Heart left ventricle (tissue), 16 donors: ENCODE results near the gene CDC42EP4. TPM values are rescaled to one million over a fixed set of nuclear protein-coding genes. Genes with fewer than 3 reads are reported as not detected.

Experiments
- ATAC-seq, 4 donors: fragments of 200-7000 bp; cut with Tn5 transposase; one replicate each; pipeline ENCODE4 v1.9.1; 2020 to 2022; ENCODE audit warnings: moderate library complexity in 4 of 4, mild to moderate bottlenecking in 3 of 4, moderate number of reproducible peaks in 1 of 4
- DNase-seq, 5 donors: peaks; one replicate each; pipeline ENCODE4 v3.0.0-alpha.2; 2020
- H3K27ac ChIP-seq, 12 donors: fragments of 200-600 bp; sonication (generic) in 4 of 12; one replicate each; pipeline versions ENCODE4 v1.5.0 to v1.8.0; 2016 to 2022; ENCODE audit warnings: mild to moderate bottlenecking in 2 of 12
- H3K27me3 ChIP-seq, 9 donors: fragments of 200-600 bp; sonication (generic) in 2 of 9; one replicate each; pipeline versions ENCODE4 v1.5.1 to v1.8.0; 2016 to 2022; ENCODE audit warnings: mild to moderate bottlenecking in 3 of 9
- H3K36me3 ChIP-seq, 9 donors: fragments of 200-600 bp; sonication (generic) in 2 of 9; one replicate each; pipeline versions ENCODE4 v1.5.0 to v1.8.0; 2018 to 2022; ENCODE audit warnings: mild to moderate bottlenecking in 2 of 9
- H3K4me1 ChIP-seq, 12 donors: fragments of 200-600 bp; sonication (generic) in 4 of 12; one replicate each; pipeline versions ENCODE4 v1.5.0 to v1.8.0; 2016 to 2022; ENCODE audit warnings: mild to moderate bottlenecking in 3 of 12
- H3K4me3 ChIP-seq, 12 donors: fragments of 200-600 bp; sonication (generic) in 4 of 12; one replicate each; pipeline versions ENCODE4 v1.5.0 to v1.8.0; 2017 to 2022; ENCODE audit warnings: mild to moderate bottlenecking in 9 of 12, moderate library complexity in 4 of 12
- H3K9me3 ChIP-seq, 12 donors: fragments of 200-600 bp; sonication (generic) in 4 of 12; one replicate each; pipeline versions ENCODE4 v1.5.0 to v1.8.0; 2016 to 2022; ENCODE audit warnings: mild to moderate bottlenecking in 1 of 12
- CTCF ChIP-seq, 12 donors: fragments of 200-600 bp; sonication (generic) in 4 of 12; IDR thresholded peaks; one replicate each; pipeline versions ENCODE4 v1.5.0 to v1.8.0; 2018 to 2022; ENCODE audit warnings: antibody characterized with exemption in 12 of 12, mild to moderate bottlenecking in 5 of 12
- POLR2A ChIP-seq, 2 donors: fragments of 450-650 bp; IDR thresholded peaks; one replicate each; pipeline ENCODE4 v1.6.1; 2017; ENCODE audit warnings: antibody characterized with exemption in 2 of 2, mild to moderate bottlenecking in 2 of 2, moderate library complexity in 2 of 2
- WGBS, 4 donors: extraction: QIAGEN DNeasy Blood & Tissue Kit in 2 of 4; methylation state at CpG; one replicate each; pipeline versions ENCODE4 v1.1.5 to v1.1.7; 2013 to 2018; 5-methylcytosine and 5-hydroxymethylcytosine counted together
- intact Hi-C, 10 donors: fragments of 100-400 bp; cut with DNase I; formaldehyde crosslinking; loops; one replicate each; pipeline versions ENCODE4 v1.11.1 to v1.14.2; 2022
- polyA plus RNA-seq, 2 donors: library from polyadenylated mRNA; stranded (reverse); fragments of 200-250 nt; gene quantifications; one replicate each; pipeline ENCODE4 v1.2.3, GENCODE V29; 2013
- total RNA-seq, 9 donors: library from RNA; depleted of rRNA in 2 of 9; stranded (reverse); fragments of >200 nt in 2 of 9; fragmentation: NEBNext Ultra II Directional in 3 of 9; extraction: Animal tissue kit (Norgen Biotek cat#: 25700) in 3 of 9; gene quantifications; one replicate each; pipeline versions ENCODE4 v1.1.0 to v1.2.4, GENCODE V29; 2016 to 2023
- donor health status: ischemic (EF 13 %, LVEDD 7.1; RV severe dilation, severe dysfunction).
- donor health status: healthy with polysubstance abuse.
- donor health status: DM: no; HTN: yes; CAD: no.
- donor health status: DM: no; HTN: no; CAD: no.
- donor health status: ischemic (EF 25% LVEDD 6.9; RV normal size, moderate dysfunction).
- donor health status: ischemic (EF 25% LVEDD 5.7; RV mildly dilated, moderate dysfunction).
- donor health status: healthy.
- donor health status: DM: yes; HTN: yes; CAD: no.
- donor health status: ischemic (EF 35%, LVEDD 5.7; RV mildly dilated, moderate dysfunction).
- donor health status: nonischemic (EF 11% LVEDD 7.7; RV severe dilation, severe dysfunction).
- donor health status: DM: yes; HTN: yes; CAD: no.
- donor health status: PGD.
- donor health status: ischemic (EF 29% LVEDD 5.4; RV normal size, mild dysfunction).
- donor health status: nonischemic (EF 23%, LVEDD 6.1; RV moderate dilation, normal function).

CDC42EP4 gene
- total and polyA plus RNA-seq, 11 donors: 18.6 to 103 (median 37.5) TPM

- DNase-seq (no peak), ATAC-seq (no peak)
- no peak overlapping the region for H3K4me3 ChIP-seq
- no peaks in the 10 kb centered on the region for H3K27me3 ChIP-seq
- H3K9me3 ChIP-seq: peaks cover 0 to 4% (median 0%) of the 10 kb centered on the region in 12 donors
- H3K27ac ChIP-seq: no peak overlapping the region
- no peak for TF ChIP-seq POLR2A (IDR thresholded peaks at IDR 0.05)
- TF ChIP-seq CTCF (IDR thresholded peaks at IDR 0.05): no peak
- H3K36me3 ChIP-seq: no peaks in the 10 kb centered on the region
- no peaks in the 10 kb centered on the region for H3K4me1 ChIP-seq
- intact Hi-C loops: no loop called here
These were observed 42.5 kb downstream of the CDC42EP4 start for GRCh38 chr17:73269329-73269615.

- Histone ChIP-seq H3K27me3 (no peaks in the 10 kb centered on the region), H3K9me3 (peaks cover 0 to 4% (median 0%) of the 10 kb centered on the region in 12 donors), H3K36me3 (no peaks in the 10 kb centered on the region), H3K4me1 (no peaks in the 10 kb centered on the region), H3K27ac (no peak overlapping the region), H3K4me3 (no peak overlapping the region)
- TF ChIP-seq POLR2A (IDR thresholded peaks at IDR 0.05) (no peak), CTCF (IDR thresholded peaks at IDR 0.05) (no peak)
- 90 to 96% (median 93%) methylated on average over 9 of the region's 9 CpGs for WGBS, 4 donors
- ATAC-seq (peak in 1 of 4 donors; percentile 24), DNase-seq (no peak)
- intact Hi-C loops: no loop called here
These were observed 43.0 kb downstream of the CDC42EP4 start for GRCh38 chr17:73268582-73269328.

GRCh38 chr17:73267648-73268537 is 43.9 kb downstream of the CDC42EP4 start:
- ATAC-seq (no peak), DNase-seq (no peak)
- intact Hi-C loops: no loop called here
- Histone ChIP-seq H3K27me3 (no peaks in the 10 kb centered on the region), H3K27ac (no peak overlapping the region), H3K9me3 (peaks cover 0 to 4% (median 0%) of the 10 kb centered on the region in 12 donors), H3K36me3 (no peaks in the 10 kb centered on the region), H3K4me3 (no peak overlapping the region), H3K4me1 (peaks cover 0 to 4% (median 0%) of the 10 kb centered on the region in 12 donors)
- TF ChIP-seq POLR2A (IDR thresholded peaks at IDR 0.05): no peak
- TF ChIP-seq CTCF (IDR thresholded peaks at IDR 0.05): no peak
- 81 to 86% (median 83%) methylated on average over 9 to 11 of the region's 11 CpGs for WGBS, 4 donors

- Histone ChIP-seq H3K36me3 (no peaks in the 10 kb centered on the region), H3K9me3 (peaks cover 0 to 4% (median 0%) of the 10 kb centered on the region in 12 donors), H3K4me1 (peaks cover 0 to 6% (median 0%) of the 10 kb centered on the region in 12 donors), H3K4me3 (no peak overlapping the region), H3K27ac (no peak overlapping the region), H3K27me3 (no peaks in the 10 kb centered on the region)
- DNase-seq (no peak), ATAC-seq (no peak)
- TF ChIP-seq CTCF (IDR thresholded peaks at IDR 0.05) (no peak), POLR2A (IDR thresholded peaks at IDR 0.05) (no peak)
- 83 to 92% (median 91%) methylated on average over 11 of the region's 11 CpGs for WGBS, 4 donors
- intact Hi-C loops: no loop called here
These were observed 45.0 kb downstream of the CDC42EP4 start for GRCh38 chr17:73266796-73267195.
